PC-3 (cell line): Measurements from ENCODE around the gene PLXDC1. TPM values are rescaled to one million over a fixed set of nuclear protein-coding genes. Genes with fewer than 3 reads are reported as not detected.

Experiments used
- ATAC-seq: fragments of 200-7000 bp; cut with Tn5 transposase; 2 replicates; pipeline ENCODE4 v1.9.1; 2020; ENCODE audit warnings: mild to moderate bottlenecking, moderate library complexity
- BruUV-seq: library from RNA; stranded (reverse); fragments of 400-500 nt; replicated peaks from 2 replicates; lab custom pipeline; 2021; lab: Mats Ljungman, UMichigan
- CTCF ChIA-PET: fragments of 300-600 bp; sonication (Branson Sonifier 250); formaldehyde crosslinking; loops from one replicate; lab custom pipeline; 2022; ENCODE audit warnings: antibody characterized with exemption; lab: Charles Lee
- POLR2A ChIA-PET: fragments of 300-600 bp; sonication (Branson Sonifier 250); formaldehyde crosslinking; loops from one replicate; lab custom pipeline; 2022; ENCODE audit warnings: antibody characterized with exemption; ENCODE audit not compliant: unreplicated experiment; lab: Charles Lee
- DNase-seq: peaks from one replicate; pipeline ENCODE4 v3.0.0-alpha.2; 2015
- H2AFZ ChIP-seq: fragments of 300-600 bp; sonication (generic); 2 replicates; pipeline ENCODE4 v1.6.0; 2016; ENCODE audit warnings: antibody characterized with exemption, low read length
- H3F3A ChIP-seq: fragments of 300-600 bp; sonication (generic); one replicate; pipeline ENCODE4 v1.6.0; 2017; ENCODE audit warnings: antibody characterized with exemption, low read length, control low read depth, mild to moderate bottlenecking; ENCODE audit not compliant: unreplicated experiment
- H3K27ac ChIP-seq: fragments of 300-600 bp; sonication (generic); 2 replicates; pipeline ENCODE4 v1.5.1; 2016; ENCODE audit warnings: mild to moderate bottlenecking, low read length
- H3K27me3 ChIP-seq: fragments of 300-600 bp; sonication (generic); 2 replicates; pipeline ENCODE4 v1.6.1; 2016; ENCODE audit warnings: low read length, mixed read lengths
- H3K36me3 ChIP-seq: fragments of 300-600 bp; sonication (generic); 2 replicates; pipeline ENCODE4 v1.6.1; 2016; ENCODE audit warnings: low read depth, mixed run types, low read length, mixed read lengths
- H3K4me1 ChIP-seq: fragments of 300-600 bp; sonication (generic); 2 replicates; pipeline ENCODE4 v1.5.1; 2016; ENCODE audit warnings: low read length; ENCODE audit not compliant: insufficient read depth
- H3K4me2 ChIP-seq: fragments of 300-600 bp; sonication (generic); 2 replicates; pipeline ENCODE4 v1.6.0; 2016; ENCODE audit warnings: low read length
- H3K4me3 ChIP-seq: fragments of 300-600 bp; sonication (generic); 2 replicates; pipeline ENCODE4 v1.5.1; 2016; ENCODE audit warnings: mild to moderate bottlenecking, low read length, mixed read lengths
- H3K79me2 ChIP-seq: fragments of 300-600 bp; sonication (generic); 2 replicates; pipeline ENCODE4 v1.6.1; 2017; ENCODE audit warnings: low read length, mixed read lengths
- H3K9ac ChIP-seq: fragments of 300-600 bp; sonication (generic); 2 replicates; pipeline ENCODE4 v1.6.0; 2016; ENCODE audit warnings: mild to moderate bottlenecking, low read length
- H3K9me2 ChIP-seq: fragments of 300-600 bp; sonication (generic); replicated peaks from 2 replicates; pipeline ENCODE4 v1.6.1; 2016; ENCODE audit warnings: mixed run types, low read length, mixed read lengths
- H3K9me3 ChIP-seq: fragments of 300-600 bp; sonication (generic); 2 replicates; pipeline ENCODE4 v1.6.1; 2016; ENCODE audit warnings: low read length, mixed read lengths
- H4K20me1 ChIP-seq: fragments of 300-600 bp; sonication (generic); 2 replicates; pipeline ENCODE4 v1.6.1; 2016; ENCODE audit warnings: low read length, mixed read lengths
- CTCF ChIP-seq: fragments of 300-600 bp; sonication (generic); conservative IDR thresholded peaks from 2 replicates; pipeline ENCODE4 v1.5.1; 2017; ENCODE audit warnings: antibody characterized with exemption, low read depth, mild to moderate bottlenecking, low read length
- EZH2 ChIP-seq: fragments of 300-600 bp; sonication (generic); IDR thresholded peaks from one replicate; pipeline ENCODE4 v1.6.1; 2017; ENCODE audit warnings: antibody characterized with exemption, mild to moderate bottlenecking, low read length; ENCODE audit not compliant: unreplicated experiment
- EZH2phosphoT487 ChIP-seq: fragments of 300-600 bp; sonication (generic); IDR thresholded peaks from 2 replicates; pipeline ENCODE4 v1.6.1; 2018; ENCODE audit warnings: mild to moderate bottlenecking, antibody characterized with exemption, low read length, borderline replicate concordance
- intact Hi-C: fragments of 100-400 bp; cut with micrococcal nuclease; formaldehyde crosslinking; loops from 2 replicates; pipeline ENCODE4 v1.9.0; 2023
- total RNA-seq: library from RNA; depleted of rRNA; stranded (reverse); fragments of >200 nt; gene quantifications from 2 replicates; pipeline ENCODE4 v1.2.3, GENCODE V29; 2014

PLXDC1 gene
- total RNA-seq, 1 experiment from 2014 or later = not detected

GRCh38 chr17:39107155-39107554, 44.3 kb downstream of the PLXDC1 start:
- Histone ChIP-seq H3K9ac (no peak overlapping the region), H3F3A (no peaks in the 10 kb centered on the region), H2AFZ (no peak overlapping the region), H3K4me2 (no peak overlapping the region), H3K36me3 (no peaks in the 10 kb centered on the region), H3K27ac (no peak overlapping the region), H3K4me1 (no peaks in the 10 kb centered on the region), H3K79me2 (no peaks in the 10 kb centered on the region), H3K9me2 (no peaks in the 10 kb centered on the region), H3K27me3 (no peaks in the 10 kb centered on the region), H4K20me1 (no peaks in the 10 kb centered on the region), H3K9me3 (no peaks in the 10 kb centered on the region), H3K4me3 (no peak overlapping the region)
- no TSS peak for BruUV-seq
- DNase-seq = no peak
- no peak for ATAC-seq
- ChIA-PET CTCF (no interaction called here), POLR2A (no interaction called here)
- TF ChIP-seq CTCF (no peak), EZH2phosphoT487 (no peak), EZH2 (no peak)
- intact Hi-C loops = no loop called here

- H3K9me3 ChIP-seq = no peaks in the 10 kb centered on the region
- BruUV-seq = no TSS peak
- no peak overlapping the region for H2AFZ ChIP-seq
- H3K36me3 ChIP-seq = no peaks in the 10 kb centered on the region
- H3K4me3 ChIP-seq = no peak overlapping the region
- H3K79me2 ChIP-seq = no peaks in the 10 kb centered on the region
- H3K9me2 ChIP-seq = no peaks in the 10 kb centered on the region
- no peak for DNase-seq
- no peak for ATAC-seq
- intact Hi-C loops = no loop called here
- no peak overlapping the region for H3K9ac ChIP-seq
- no peak for TF ChIP-seq CTCF
- no peak for TF ChIP-seq EZH2
- TF ChIP-seq EZH2phosphoT487 = no peak
- no peaks in the 10 kb centered on the region for H3F3A ChIP-seq
- H3K4me1 ChIP-seq = no peaks in the 10 kb centered on the region
- H3K4me2 ChIP-seq = no peak overlapping the region
- H3K27ac ChIP-seq = no peak overlapping the region
- no peaks in the 10 kb centered on the region for H3K27me3 ChIP-seq
- CTCF ChIA-PET = no interaction called here
- no peaks in the 10 kb centered on the region for H4K20me1 ChIP-seq
- POLR2A ChIA-PET = no interaction called here
Observed at GRCh38 chr17:39105705-39106104, 45.7 kb downstream of the PLXDC1 start.

GRCh38 chr17:39104657-39105056, 46.8 kb downstream of the PLXDC1 start:
- Histone ChIP-seq H3K27ac (no peak overlapping the region), H3K79me2 (no peaks in the 10 kb centered on the region), H3K36me3 (no peaks in the 10 kb centered on the region), H3K4me1 (no peaks in the 10 kb centered on the region), H3K4me3 (no peak overlapping the region), H3K9me2 (no peaks in the 10 kb centered on the region), H4K20me1 (no peaks in the 10 kb centered on the region), H3K4me2 (no peak overlapping the region), H3K27me3 (no peaks in the 10 kb centered on the region), H3K9me3 (no peaks in the 10 kb centered on the region), H2AFZ (no peak overlapping the region), H3K9ac (no peak overlapping the region), H3F3A (no peaks in the 10 kb centered on the region)
- TF ChIP-seq EZH2phosphoT487 = no peak
- no peak for TF ChIP-seq EZH2
- no peak for TF ChIP-seq CTCF
- CTCF ChIA-PET = no interaction called here
- POLR2A ChIA-PET = no interaction called here
- DNase-seq (no peak), ATAC-seq (no peak)
- intact Hi-C loops = no loop called here
- BruUV-seq = no TSS peak
